NCI-H146 treated with DMSO at 0.1 percent for 48 hours (cell line): ENCODE data around the gene FOXK2.
"Not testable (repeated sequence)": the region's sequence is repeated elsewhere in the genome, so short reads cannot be mapped to it uniquely, and the experiment has no call there.

ENCODE experiments used
- DNase-seq: peaks from one replicate; lab custom pipeline; 2025; ENCODE audit not compliant: unreplicated experiment; lab: John Stamatoyannopoulos, UW

FOXK2 gene

GRCh38 chr17:82561429-82562035, 42.0 kb downstream of the FOXK2 start:
- DNase-seq = no peak

GRCh38 chr17:82562718-82563220, 43.2 kb downstream of the FOXK2 start:
- DNase-seq = not testable (repeated sequence)

GRCh38 chr17:82563318-82563717, 43.8 kb downstream of the FOXK2 start:
- no peak for DNase-seq

- not testable (repeated sequence) for DNase-seq
Observed at GRCh38 chr17:82563745-82564144, 44.2 kb downstream of the FOXK2 start.

- DNase-seq = no peak
Observed at GRCh38 chr17:82564241-82564640, 44.7 kb downstream of the FOXK2 start.

GRCh38 chr17:82565551-82565950, 46.0 kb downstream of the FOXK2 start:
- no peak for DNase-seq

GRCh38 chr17:82566129-82566960, 46.8 kb downstream of the FOXK2 start:
- DNase-seq = peak; percentile 28

- DNase-seq = no peak
Observed at GRCh38 chr17:82567286-82567685, 47.8 kb downstream of the FOXK2 start.

GRCh38 chr17:82568997-82569393, 49.5 kb downstream of the FOXK2 start:
- DNase-seq = no peak

- no peak for DNase-seq
Observed at GRCh38 chr17:82569621-82570020, 50.1 kb downstream of the FOXK2 start.

GRCh38 chr17:82570277-82570676, 50.7 kb downstream of the FOXK2 start:
- DNase-seq = no peak

- DNase-seq = no peak
Observed at GRCh38 chr17:82571855-82572254, 52.3 kb downstream of the FOXK2 start.

- no peak for DNase-seq
Observed at GRCh38 chr17:82574041-82574440, 54.5 kb downstream of the FOXK2 start.

- not testable (repeated sequence) for DNase-seq
Observed at GRCh38 chr17:82575581-82576221, 56.2 kb downstream of the FOXK2 start.

- no peak for DNase-seq
Observed at GRCh38 chr17:82577300-82577699, 57.8 kb downstream of the FOXK2 start.

GRCh38 chr17:82579969-82580368, 60.4 kb downstream of the FOXK2 start:
- not testable (repeated sequence) for DNase-seq

GRCh38 chr17:82582213-82582612, 62.7 kb downstream of the FOXK2 start:
- DNase-seq = no peak

- no peak for DNase-seq
Observed at GRCh38 chr17:82582709-82583108, 63.2 kb downstream of the FOXK2 start.

- no peak for DNase-seq
Observed at GRCh38 chr17:82583720-82584234, 64.2 kb downstream of the FOXK2 start.

GRCh38 chr17:82585935-82586575, 66.5 kb downstream of the FOXK2 start:
- DNase-seq = not testable (repeated sequence)
